ENCODE results near the gene LST1.
"Not testable (repeated sequence)": the region's sequence is repeated elsewhere in the genome, so short reads cannot be mapped to it uniquely, and the experiment has no call there.

LST1 gene

DNA sequence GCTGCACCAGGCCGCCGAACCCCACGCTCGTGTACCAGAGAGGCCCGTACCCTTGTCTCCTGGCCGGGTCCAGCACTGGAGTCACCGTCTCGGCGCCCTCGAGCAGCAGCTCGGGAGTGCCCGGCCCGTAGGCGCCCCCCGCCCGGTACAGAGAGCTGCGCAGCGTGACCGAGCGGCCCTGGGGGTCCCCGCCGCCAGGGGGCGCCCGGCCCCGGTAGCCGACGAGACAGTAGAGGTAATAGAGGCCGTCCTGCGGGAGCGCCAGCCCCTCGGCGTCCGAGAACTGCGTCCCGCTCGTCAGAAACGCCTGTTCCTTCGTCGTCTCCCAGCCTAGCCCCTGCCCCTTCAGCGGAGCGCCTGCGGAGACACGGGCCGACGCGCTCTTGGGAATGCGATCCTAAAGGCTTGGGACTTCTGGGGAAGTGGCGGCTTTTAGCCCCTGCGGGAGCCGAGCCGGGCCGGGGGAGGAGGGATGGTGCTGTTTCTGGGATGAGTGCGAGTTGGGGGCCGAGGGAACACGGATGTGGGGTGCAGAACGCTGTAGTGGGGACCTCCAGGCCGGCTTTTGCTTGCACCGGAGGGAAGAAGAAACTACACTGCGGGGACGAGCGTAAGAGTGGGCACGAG is 5.2 kb upstream of the LST1 start:
- DNase-seq (ENCODE audit: low read depth in 2 of 2): peak; percentile 85 to 87

DNA sequence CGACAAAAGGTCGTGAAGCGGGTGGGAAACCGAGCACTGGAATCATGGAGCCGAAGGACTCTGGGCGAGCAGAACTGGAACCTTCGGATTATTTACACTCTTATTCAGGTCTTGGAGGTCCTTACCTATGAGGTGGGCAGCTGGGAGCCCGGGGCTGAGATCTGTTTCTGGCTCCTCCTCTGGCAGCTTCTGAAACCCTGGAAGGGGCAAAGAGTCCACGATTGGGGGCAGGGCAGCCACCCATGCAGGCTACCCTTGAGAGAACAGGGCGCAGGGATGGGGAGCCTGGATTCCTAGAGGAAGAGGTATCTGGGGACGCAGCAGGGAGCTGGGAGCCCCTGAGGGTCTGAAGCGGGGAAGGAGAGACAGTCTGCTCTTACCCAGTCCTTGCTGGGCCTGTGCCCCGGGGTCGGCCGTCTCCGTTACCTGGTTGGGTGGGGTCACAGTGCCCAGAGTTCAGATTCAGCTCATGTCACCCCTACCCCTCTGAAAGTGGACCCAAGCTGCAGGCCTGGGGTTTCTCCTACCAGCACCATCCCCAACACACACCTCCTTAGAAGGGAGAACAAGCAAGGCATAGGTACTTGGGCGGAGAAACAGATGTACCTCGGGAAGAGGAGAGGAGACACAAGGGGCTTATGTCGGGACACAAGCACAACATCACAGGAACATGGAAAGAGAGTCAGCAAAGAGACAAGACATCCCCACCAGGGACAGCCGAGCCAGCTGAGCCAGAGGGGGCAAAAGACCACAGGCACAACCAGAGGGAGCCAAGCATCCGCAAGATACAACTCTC is 4.4 kb upstream of the LST1 start:
- no peak for DNase-seq (ENCODE audit: low read depth in 2 of 2)

GRCh38 chr6:31582230-31582643 is 3.8 kb upstream of the LST1 start, which contains the start of gene LTB:
LTB (minus strand) TSS chr6:31582424; CDS start chr6:31582417, 7 bp downstream.
- no peak for DNase-seq (ENCODE audit: low read depth in 2 of 2)

DNA sequence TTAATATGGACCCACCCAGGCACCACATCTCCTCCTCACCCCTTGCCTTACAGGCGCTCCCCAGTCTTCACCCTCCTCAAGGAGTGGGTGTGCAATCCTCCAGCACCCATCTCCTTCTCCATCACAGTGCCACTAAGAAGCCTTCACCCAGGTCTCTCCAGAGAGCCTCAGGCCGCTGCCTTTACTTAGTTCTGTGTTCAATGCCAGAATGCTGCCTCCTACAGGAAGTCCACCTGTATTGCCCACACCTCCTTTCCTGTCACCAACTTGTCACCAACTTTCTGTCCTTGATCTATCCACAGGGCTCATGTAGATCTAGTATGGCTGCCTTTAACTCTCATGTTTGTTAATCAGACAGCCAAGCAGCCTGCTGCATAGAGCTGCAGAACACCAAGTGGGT is 586 bp upstream of the LST1 start:
- no peak for DNase-seq (ENCODE audit: low read depth in 2 of 2)

DNA sequence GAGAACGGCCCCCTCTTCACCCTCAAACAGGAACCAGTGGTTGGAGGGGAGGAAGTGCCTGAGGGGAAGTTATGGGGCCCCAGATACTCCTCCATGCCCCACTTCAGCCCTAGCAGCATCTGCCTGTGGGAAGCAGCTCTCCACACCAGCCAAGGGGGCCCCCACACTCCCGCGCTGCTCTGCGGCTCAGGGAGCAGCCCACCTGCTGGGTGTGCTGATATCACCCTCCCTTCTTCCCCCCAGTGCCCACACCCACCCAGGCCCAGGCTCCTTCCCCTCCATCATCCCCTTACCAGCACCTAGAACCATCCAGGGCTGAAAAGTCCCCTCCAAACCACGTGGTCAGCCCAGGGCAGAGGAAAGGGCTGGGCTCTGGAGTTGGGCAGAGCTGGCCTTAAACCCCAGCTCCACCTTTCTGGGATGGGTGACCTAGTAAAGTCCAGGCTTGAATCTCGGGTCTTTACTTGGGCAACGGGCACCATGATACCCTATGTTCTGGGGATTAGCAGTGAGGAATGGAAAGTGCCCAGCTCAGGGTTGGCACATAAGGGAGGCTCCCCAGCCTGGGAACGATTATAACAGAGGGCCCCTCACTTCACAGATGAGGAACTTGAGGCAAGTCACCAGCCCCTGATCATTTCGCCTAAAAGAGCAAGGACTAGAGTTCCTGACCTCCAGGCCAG is 663 bp downstream of the LST1 start:
- no peak for DNase-seq (ENCODE audit: low read depth in 2 of 2)

GRCh38 chr6:31587791-31588777 is 2.0 kb downstream of the LST1 start:
- no peak for DNase-seq (ENCODE audit: low read depth in 2 of 2)

- DNase-seq (ENCODE audit: low read depth in 2 of 2): no peak
These were observed 3.0 kb downstream of the LST1 start for GRCh38 chr6:31588871-31589650.

DNA sequence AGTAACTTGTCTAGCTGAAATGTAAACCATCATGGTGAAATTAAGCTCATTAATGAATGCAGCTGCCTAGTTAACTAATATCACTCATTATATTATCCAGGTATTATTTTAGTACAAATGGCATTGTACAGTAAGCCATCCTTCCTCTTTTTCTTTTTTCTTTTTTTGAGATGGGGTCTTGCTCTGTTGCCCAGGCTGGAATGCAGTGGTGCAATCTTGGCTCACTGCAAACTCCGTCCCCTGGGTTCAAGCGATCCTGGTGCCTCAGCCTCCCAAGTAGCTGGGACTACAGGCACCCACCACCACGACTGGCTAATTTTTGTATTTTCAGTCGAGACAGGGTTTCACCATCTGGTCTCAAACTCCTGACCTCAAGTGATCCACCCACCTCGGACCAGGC is 4.6 kb downstream of the LST1 start:
- DNase-seq (ENCODE audit: low read depth in 2 of 2): not testable (repeated sequence)

GRCh38 chr6:31592396-31592771 is 6.3 kb downstream of the LST1 start:
- no peak for DNase-seq (ENCODE audit: low read depth in 2 of 2)

DNA sequence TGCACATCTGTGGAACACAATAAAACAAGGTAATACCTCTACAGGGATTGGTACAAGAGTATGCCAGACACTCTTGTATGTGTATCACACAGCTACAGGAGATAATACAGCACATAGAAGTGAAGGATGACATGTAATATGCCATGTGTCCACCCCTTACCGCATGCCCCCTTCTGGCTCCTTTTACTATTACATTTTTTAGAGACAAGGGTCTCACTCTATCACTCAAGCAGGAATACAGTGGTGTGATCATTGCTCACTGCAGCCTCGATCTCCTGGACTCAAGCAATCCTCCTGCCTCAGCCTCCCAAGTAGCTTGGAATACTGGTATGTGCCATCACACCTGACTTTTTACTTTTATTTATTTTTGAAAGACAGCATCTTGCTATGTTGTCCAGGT is 10.9 kb downstream of the LST1 start:
- DNase-seq (ENCODE audit: low read depth in 2 of 2): no peak

DNA sequence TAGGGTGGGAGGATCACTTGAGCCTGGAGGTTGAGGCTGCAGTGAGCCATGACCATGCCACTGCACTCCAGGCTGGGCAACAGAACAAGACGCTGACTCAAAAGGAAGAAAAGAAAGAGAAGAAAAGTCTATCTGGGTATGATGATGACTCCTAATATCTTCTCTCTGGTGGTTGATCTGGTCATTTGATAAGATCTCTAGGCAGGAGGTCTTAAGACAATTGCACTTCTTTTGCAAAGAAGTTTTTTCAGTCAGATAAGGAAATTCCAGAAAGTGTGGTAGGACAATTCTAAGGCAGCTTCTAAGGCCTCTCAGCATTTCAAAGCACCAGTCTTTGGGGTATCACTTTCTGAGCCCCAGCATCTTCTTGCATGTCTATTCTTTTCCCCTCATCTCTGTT is 21.2 kb downstream of the LST1 start:
- DNase-seq (ENCODE audit: low read depth in 2 of 2): no peak

GRCh38 chr6:31609519-31610406 is 23.7 kb downstream of the LST1 start:
- DNase-seq (ENCODE audit: low read depth in 2 of 2): no peak

DNA sequence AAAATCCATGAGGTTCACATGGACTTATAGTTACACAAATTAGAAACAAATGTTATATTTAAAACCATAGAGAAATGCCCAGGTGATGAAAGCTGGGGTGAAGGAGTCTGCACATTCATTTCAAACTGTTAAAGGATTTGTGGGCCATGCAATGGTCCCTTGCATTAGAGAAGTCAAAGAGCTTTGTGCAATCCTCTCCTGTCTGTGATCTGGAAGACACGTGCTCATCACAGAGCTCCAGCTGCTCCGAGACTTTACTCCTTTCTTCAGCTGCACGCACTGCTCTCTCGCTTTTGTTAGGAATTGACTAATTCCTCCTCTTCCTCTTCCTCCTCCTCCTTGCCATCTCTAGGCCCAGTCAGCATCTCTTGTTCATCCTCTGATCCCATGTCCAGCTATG is 24.9 kb downstream of the LST1 start:
- DNase-seq (ENCODE audit: low read depth in 2 of 2): no peak

GRCh38 chr6:31614075-31614619 is 28.1 kb downstream of the LST1 start:
- no peak for DNase-seq (ENCODE audit: low read depth in 2 of 2)

GRCh38 chr6:31614684-31615578 is 28.9 kb downstream of the LST1 start, which contains the start of gene AIF1:
AIF1 (plus strand) TSS chr6:31615234; CDS start chr6:31615330, 96 bp downstream.
- no peak for DNase-seq (ENCODE audit: low read depth in 2 of 2)

DNA sequence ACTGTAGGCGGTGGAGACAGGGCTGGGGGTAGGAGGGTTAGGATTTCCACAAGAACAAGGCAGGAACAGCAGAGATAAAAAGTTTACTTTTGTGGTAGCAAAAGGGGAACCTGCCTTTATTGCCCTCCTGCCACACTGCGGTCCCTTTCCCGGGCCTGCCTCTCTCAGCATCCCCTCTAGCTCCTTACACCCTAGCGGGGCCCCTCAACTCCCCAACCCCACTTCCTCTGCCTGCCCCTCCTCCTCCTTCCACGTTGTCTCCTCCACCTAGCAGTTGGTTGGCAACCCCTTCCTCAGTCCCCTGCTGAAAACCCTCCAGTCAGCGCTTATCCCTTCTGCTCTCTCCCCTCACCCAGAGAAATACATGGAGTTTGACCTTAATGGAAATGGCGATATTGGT is 29.7 kb downstream of the LST1 start:
- DNase-seq (ENCODE audit: low read depth in 2 of 2): no peak

DNA sequence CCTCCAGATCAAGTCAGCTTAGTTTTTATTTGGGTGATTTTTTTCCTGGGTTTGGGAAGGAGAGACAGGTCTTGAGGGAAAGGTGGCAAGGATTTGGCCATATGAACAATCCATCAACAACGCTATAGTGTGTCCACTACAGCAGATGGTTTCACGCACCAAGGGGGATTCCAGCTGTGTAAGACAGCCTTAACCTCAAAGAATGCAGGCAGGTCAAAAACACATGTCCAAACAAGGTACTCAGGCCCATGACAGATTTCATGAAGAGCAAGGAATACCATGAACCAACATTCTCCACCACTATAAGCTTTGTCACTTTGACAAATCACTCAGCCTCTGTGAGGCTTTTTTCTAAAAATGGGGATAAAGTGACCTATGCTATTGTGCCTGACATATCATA is 30.9 kb downstream of the LST1 start:
- no peak for DNase-seq (ENCODE audit: low read depth in 2 of 2)

- DNase-seq (ENCODE audit: low read depth in 2 of 2): peak; percentile 95
These were observed 33.9 kb downstream of the LST1 start for GRCh38 chr6:31619805-31620585.
